ENCODE measurements around the gene AUTS2. TPM values are rescaled to one million over a fixed set of nuclear protein-coding genes. Genes with fewer than 3 reads are reported as not detected.

AUTS2 gene
- polyA plus RNA-seq, 3 donors, result 0.08 to 0.35 TPM; not detected in 1

GRCh38 chr7:70116244-70116643 is 518.0 kb downstream of the AUTS2 start:
- Histone ChIP-seq H3K36me3 (replicated peaks in 1 of 2; ENCODE audit: control insufficient read depth in 1 of 2, insufficient read depth in 2 of 2, low read length in 2 of 2) (no peaks in the 10 kb centered on the region), H3K9ac (ENCODE audit: insufficient read depth, low read length, poor library complexity, severe bottlenecking) (no peak overlapping the region), H3K9me3 (replicated peaks in 1 of 2; ENCODE audit: control insufficient read depth in 1 of 2, insufficient read depth in 1 of 2, low read length in 2 of 2) (peaks cover 4 to 9% of the 10 kb centered on the region in 2 donors), H3K27ac (ENCODE audit: low read depth in 1 of 2, low read length in 2 of 2) (no peak overlapping the region), H3K4me3 (replicated peaks in 1 of 3; ENCODE audit: low read depth in 2 of 3, low read length in 3 of 3) (no peak overlapping the region), H2AFZ (ENCODE audit: insufficient read depth, low read depth, low read length, poor library complexity, severe bottlenecking) (no peak overlapping the region), H3K4me2 (replicated peaks; ENCODE audit: extremely low read depth, low read length, poor library complexity, severe bottlenecking) (no peak overlapping the region), H3K79me2 (ENCODE audit: insufficient read depth, low read length) (no peaks in the 10 kb centered on the region), H3K4me1 (ENCODE audit: control insufficient read depth in 1 of 2, insufficient read depth in 2 of 2, low read length in 2 of 2) (no peaks in the 10 kb centered on the region), H4K20me1 (ENCODE audit: insufficient read depth, low read length) (no peaks in the 10 kb centered on the region), H3K27me3 (ENCODE audit: control insufficient read depth in 2 of 2, insufficient read depth in 2 of 2, low read length in 2 of 2) (no peaks in the 10 kb centered on the region)
- Mint-ChIP-seq H3K36me3 (peaks cover 4 to 6% of the 10 kb centered on the region in 2 donors), H3K27me3 (ENCODE audit: low read depth in 3 of 3) (peaks cover 0 to 2% (median 0%) of the 10 kb centered on the region in 3 donors), H3K4me1 (no peaks in the 10 kb centered on the region), H3K9me3 (peaks cover 3 to 10% (median 6%) of the 10 kb centered on the region in 7 donors), H3K27ac (no peak overlapping the region), H3K4me3 (no peak overlapping the region)
- intact Hi-C loops (cut with micrococcal nuclease), result no loop called here
- DNase-seq, result no peak
- TF ChIP-seq CTCF (IDR thresholded peaks at IDR 0.05), result no peak
- WGBS (ENCODE audit: insufficient coverage), result 100% methylated on average over 1 of the region's 2 CpGs

DNA sequence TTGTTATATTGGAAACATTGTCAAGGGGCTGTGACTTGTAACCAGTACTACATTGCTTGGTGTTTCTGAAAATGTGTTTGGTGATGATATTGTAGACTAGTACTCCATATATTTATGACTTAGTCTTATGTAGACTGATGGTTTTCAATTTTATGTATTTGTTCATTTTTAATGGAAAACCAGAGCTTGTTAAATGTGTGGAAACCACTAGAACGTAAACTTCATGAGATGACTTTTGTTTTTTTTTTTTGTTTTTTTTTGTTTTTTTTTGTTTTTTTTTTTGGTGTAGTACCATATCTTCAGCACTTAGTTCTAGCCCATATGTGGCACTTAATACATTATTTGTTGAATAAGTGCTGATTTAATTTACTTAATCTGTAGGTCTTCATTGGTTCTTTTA is 518.6 kb downstream of the AUTS2 start:
- intact Hi-C loops (cut with micrococcal nuclease), result no loop called here
- Histone ChIP-seq H3K9me3 (replicated peaks in 1 of 2; ENCODE audit: control insufficient read depth in 1 of 2, insufficient read depth in 1 of 2, low read length in 2 of 2) (peaks cover 4 to 9% of the 10 kb centered on the region in 2 donors), H3K4me1 (ENCODE audit: control insufficient read depth in 1 of 2, insufficient read depth in 2 of 2, low read length in 2 of 2) (no peaks in the 10 kb centered on the region), H2AFZ (ENCODE audit: insufficient read depth, low read depth, low read length, poor library complexity, severe bottlenecking) (no peak overlapping the region), H3K9ac (ENCODE audit: insufficient read depth, low read length, poor library complexity, severe bottlenecking) (no peak overlapping the region), H3K27ac (ENCODE audit: low read depth in 1 of 2, low read length in 2 of 2) (no peak overlapping the region), H4K20me1 (ENCODE audit: insufficient read depth, low read length) (no peaks in the 10 kb centered on the region), H3K4me3 (replicated peaks in 1 of 3; ENCODE audit: low read depth in 2 of 3, low read length in 3 of 3) (no peak overlapping the region), H3K79me2 (ENCODE audit: insufficient read depth, low read length) (no peaks in the 10 kb centered on the region), H3K36me3 (replicated peaks in 1 of 2; ENCODE audit: control insufficient read depth in 1 of 2, insufficient read depth in 2 of 2, low read length in 2 of 2) (no peaks in the 10 kb centered on the region), H3K27me3 (ENCODE audit: control insufficient read depth in 2 of 2, insufficient read depth in 2 of 2, low read length in 2 of 2) (no peaks in the 10 kb centered on the region), H3K4me2 (replicated peaks; ENCODE audit: extremely low read depth, low read length, poor library complexity, severe bottlenecking) (no peak overlapping the region)
- WGBS (ENCODE audit: insufficient coverage), result no CpG with 5 or more reads among the region's 1 CpG
- no peak for TF ChIP-seq CTCF (IDR thresholded peaks at IDR 0.05)
- H3K27me3 Mint-ChIP-seq (ENCODE audit: low read depth in 3 of 3), result peaks cover 0 to 2% (median 0%) of the 10 kb centered on the region in 3 donors
- peaks cover 4 to 6% of the 10 kb centered on the region in 2 donors for H3K36me3 Mint-ChIP-seq
- no peak for DNase-seq
- H3K4me1 Mint-ChIP-seq, result no peaks in the 10 kb centered on the region
- no peak overlapping the region for H3K27ac Mint-ChIP-seq
- no peak overlapping the region for H3K4me3 Mint-ChIP-seq
- peaks cover 3 to 11% (median 7%) of the 10 kb centered on the region in 7 donors for H3K9me3 Mint-ChIP-seq

Measured in CD14-positive monocyte (primary cell).